ENCODE data around the gene VWA5B2. TPM values are rescaled to one million over a fixed set of nuclear protein-coding genes. Genes with fewer than 3 reads are reported as not detected.

VWA5B2 gene
- total RNA-seq, 4 donors from 2014 or later, result 0.19 to 0.47 TPM; not detected in 2

GRCh38 chr3:184255291-184256039 lies 26.1 kb downstream of the VWA5B2 start:
- ATAC-seq (ENCODE audit: low FRiP score), result no peak
- no peak for TF ChIP-seq CTCF (IDR thresholded peaks at IDR 0.05)
- DNase-seq (ENCODE audit: low spot score), result no peak

- ATAC-seq (ENCODE audit: low FRiP score), result no peak
- DNase-seq (ENCODE audit: low spot score), result no peak
- TF ChIP-seq CTCF (IDR thresholded peaks at IDR 0.05), result no peak
These were observed 27.9 kb downstream of the VWA5B2 start for GRCh38 chr3:184257083-184257915.

GRCh38 chr3:184258926-184259325 lies 29.5 kb downstream of the VWA5B2 start:
- ATAC-seq (ENCODE audit: low FRiP score) (no peak), DNase-seq (ENCODE audit: low spot score) (no peak)
- no peak for TF ChIP-seq CTCF (IDR thresholded peaks at IDR 0.05)

- DNase-seq (ENCODE audit: low spot score), result no peak
- TF ChIP-seq CTCF (IDR thresholded peaks at IDR 0.05), result no peak
- no peak for ATAC-seq (ENCODE audit: low FRiP score)
These were observed 30.1 kb downstream of the VWA5B2 start for GRCh38 chr3:184259396-184259877.

GRCh38 chr3:184259878-184260723 lies 30.7 kb downstream of the VWA5B2 start:
- ATAC-seq (ENCODE audit: low FRiP score), result peak; percentile 61
- no peak for DNase-seq (ENCODE audit: low spot score)
- TF ChIP-seq CTCF (IDR thresholded peaks at IDR 0.05), result no peak

GRCh38 chr3:184260724-184261269 lies 31.4 kb downstream of the VWA5B2 start:
- no peak for ATAC-seq (ENCODE audit: low FRiP score)

More at GRCh38 chr3:184260724-184261269, 31.4 kb downstream of the VWA5B2 start:
- no peak for DNase-seq (ENCODE audit: low spot score)
- no peak for TF ChIP-seq CTCF (IDR thresholded peaks at IDR 0.05)

Measured in omental fat pad (tissue), 4 donors.